ENCODE data around the gene TFR2. TPM values are rescaled to one million over a fixed set of nuclear protein-coding genes. Genes with fewer than 3 reads are reported as not detected.

Gene TFR2
- total and polyA plus RNA-seq, 9 of the 15 experiments (the other 6 are each of a cell fraction or from before 2014, with no cell fraction given) = 3.8 to 123 (median 51.1) TPM

GRCh38 chr7:100611983-100612729 lies 29.2 kb downstream of the TFR2 start, which contains the start of gene MOSPD3 (continued):
- peak; percentile 72 for TF ChIP-seq CREB1 (IDR thresholded peaks at IDR 0.05)
- peak; percentile 88 for TF ChIP-seq CREB1 (CRISPR knock-in tag; IDR thresholded peaks at IDR 0.05)
- TF ChIP-seq MTA3 (IDR thresholded peaks at IDR 0.05; ENCODE audit: borderline replicate concordance) = peak; percentile 86; the same call in 1 of the 2 replicates
- peak; percentile 89 for TF ChIP-seq FOXM1 (IDR thresholded peaks at IDR 0.05; ENCODE audit: low read depth)
- TF ChIP-seq FOXM1 (CRISPR knock-in tag; IDR thresholded peaks at IDR 0.05; ENCODE audit: low read depth) = no peak
- peak; percentile 92 to 93 for TF ChIP-seq FOXK2 (conservative IDR thresholded peaks at IDR 0.05 in 1 of 2, IDR thresholded peaks at IDR 0.05 in 1 of 2; ENCODE audit: low read depth in 2 of 2)
- TF ChIP-seq HCFC1 (IDR thresholded peaks at IDR 0.05; ENCODE audit: low read depth, low read length) = peak; percentile 41
- TF ChIP-seq TEAD4 (IDR thresholded peaks at IDR 0.05; ENCODE audit: low read length) = no peak
- no peak for TF ChIP-seq TEAD4 (CRISPR knock-in tag; IDR thresholded peaks at IDR 0.05; ENCODE audit: borderline replicate concordance)
- TF ChIP-seq MYC (IDR thresholded peaks at IDR 0.05; ENCODE audit: low read depth, low read length) = peak; percentile 27; the same call in 1 of the 2 replicates
- TF ChIP-seq MYC (CRISPR knock-in tag; IDR thresholded peaks at IDR 0.05; ENCODE audit: borderline replicate concordance, low read depth) = no peak
- TF ChIP-seq SAFB (IDR thresholded peaks at IDR 0.05; ENCODE audit: borderline replicate concordance, low read depth, low read length) = no peak
- peak; percentile 74 for TF ChIP-seq L3MBTL2 (IDR thresholded peaks at IDR 0.05)
- peak; percentile 97 for TF ChIP-seq POLR2A (conservative IDR thresholded peaks at IDR 0.05)
- no peak for TF ChIP-seq SFPQ (IDR thresholded peaks at IDR 0.05; ENCODE audit: low read depth, low read length)
- TF ChIP-seq CLOCK (CRISPR knock-in tag; IDR thresholded peaks at IDR 0.05; ENCODE audit: borderline replicate concordance) = no peak
- TF ChIP-seq SMC3 (conservative IDR thresholded peaks at IDR 0.05; ENCODE audit: insufficient read depth, low read depth, low read length) = no peak
- TF ChIP-seq MCM7 (IDR thresholded peaks at IDR 0.05) = no peak
- peak; percentile 86 for TF ChIP-seq POLR2H (tag; IDR thresholded peaks at IDR 0.05; ENCODE audit: low read depth)
- TF ChIP-seq STAT5A (IDR thresholded peaks at IDR 0.05; ENCODE audit: borderline replicate concordance, low read length) = no peak

Data from K562 (cell line).